ENCODE results near the gene PLD5. TPM values are rescaled to one million over a fixed set of nuclear protein-coding genes. Genes with fewer than 3 reads are reported as not detected.
A peak's percentile ranks its signal among the peaks of the same experiment; 100 is the strongest.

Gene PLD5
- total and polyA plus RNA-seq, 7 donors, result 0.03 to 0.92 (median 0.22) TPM; not detected in 4

DNA sequence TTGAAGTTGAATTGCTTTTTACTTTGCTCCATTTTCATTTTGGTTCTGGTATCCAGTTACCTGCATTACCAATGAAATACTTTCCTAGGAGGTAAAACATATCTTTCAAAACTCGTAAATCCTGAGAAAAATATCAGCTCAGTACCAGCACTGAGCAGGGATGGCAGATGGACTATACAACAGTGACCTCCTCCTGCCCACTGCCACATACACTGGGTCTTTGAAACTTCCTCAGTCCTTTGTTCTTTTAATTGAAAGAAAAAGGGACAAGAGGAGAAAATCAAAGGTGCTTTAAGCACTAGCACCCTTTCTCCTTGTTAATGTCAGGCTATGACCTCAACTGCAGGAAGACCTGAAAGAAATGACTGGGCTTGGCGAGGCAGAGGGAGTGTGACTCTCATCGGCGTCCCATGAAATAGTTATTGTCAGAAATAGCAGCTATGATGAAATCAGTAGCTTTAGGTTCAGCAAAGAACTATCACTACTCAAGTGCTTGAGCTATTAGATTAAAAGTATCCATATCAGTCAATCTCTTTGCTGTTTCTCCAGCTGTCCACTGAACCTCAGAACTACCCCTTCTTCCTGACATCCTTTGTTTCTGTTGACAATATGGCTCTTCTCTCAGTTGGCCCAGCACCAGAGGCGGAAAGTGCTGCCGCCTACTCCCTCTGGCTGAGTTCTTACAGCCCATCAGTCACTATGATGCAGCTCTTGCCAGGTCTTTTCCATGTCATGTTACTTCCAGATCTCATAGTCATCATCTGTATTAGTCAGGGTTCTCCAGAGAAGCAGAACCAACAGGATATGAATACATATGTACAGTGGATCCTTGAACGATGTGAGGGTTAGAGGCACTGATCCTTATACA is 318.6 kb downstream of the PLD5 start:
- WGBS, 3 donors, result 51 to 62% (median 58%) methylated on average over 7 of the region's 7 CpGs

GRCh38 chr1:242203262-242203661 is 321.2 kb downstream of the PLD5 start:
- no peaks in the 10 kb centered on the region for H3K4me1 ChIP-seq
- no peaks in the 10 kb centered on the region for H3K36me3 ChIP-seq (ENCODE audit: insufficient read depth in 1 of 2, low read depth in 1 of 2)
- H3K27ac ChIP-seq, result no peak overlapping the region
- TF ChIP-seq CTCF (IDR thresholded peaks at IDR 0.05), result no peak
- 62 to 70% (median 68%) methylated on average over 6 of the region's 6 CpGs for WGBS, 3 donors
- H3K9me3 ChIP-seq, result no peaks in the 10 kb centered on the region
- ATAC-seq (no peak), DNase-seq (no peak)
- no peaks in the 10 kb centered on the region for H3K27me3 ChIP-seq (ENCODE audit: insufficient read depth in 3 of 3, low read length in 2 of 3)
- intact Hi-C loops (cut with DNase I), result no loop called here
- no peak overlapping the region for H3K4me3 ChIP-seq

More for the DNA sequence above, 318.6 kb downstream of the PLD5 start:
- no peaks in the 10 kb centered on the region for H3K9me3 ChIP-seq
- no peaks in the 10 kb centered on the region for H3K4me1 ChIP-seq
- no peaks in the 10 kb centered on the region for H3K27me3 ChIP-seq (ENCODE audit: insufficient read depth in 3 of 3, low read length in 2 of 3)
- intact Hi-C loops (cut with DNase I), result no loop called here
- H3K36me3 ChIP-seq (ENCODE audit: insufficient read depth in 1 of 2, low read depth in 1 of 2), result no peaks in the 10 kb centered on the region
- H3K27ac ChIP-seq, result no peak overlapping the region
- peak in 1 of 4 donors; percentile 30 for ATAC-seq
- H3K4me3 ChIP-seq, result no peak overlapping the region
- DNase-seq, result no peak
- no peak for TF ChIP-seq CTCF (IDR thresholded peaks at IDR 0.05)

GRCh38 chr1:242201090-242201489 is 323.4 kb downstream of the PLD5 start:
- Histone ChIP-seq H3K36me3 (ENCODE audit: insufficient read depth in 1 of 2, low read depth in 1 of 2) (no peaks in the 10 kb centered on the region), H3K27ac (no peak overlapping the region), H3K4me3 (no peak overlapping the region), H3K9me3 (no peaks in the 10 kb centered on the region), H3K27me3 (ENCODE audit: insufficient read depth in 3 of 3, low read length in 2 of 3) (no peaks in the 10 kb centered on the region), H3K4me1 (no peaks in the 10 kb centered on the region)
- ATAC-seq (no peak), DNase-seq (no peak)
- no peak for TF ChIP-seq CTCF (IDR thresholded peaks at IDR 0.05)
- intact Hi-C loops (cut with DNase I), result no loop called here
- WGBS, 3 donors, result 77 to 84% (median 81%) methylated on average over 2 of the region's 2 CpGs

GRCh38 chr1:242199776-242200458 is 324.6 kb downstream of the PLD5 start:
- H3K27me3 ChIP-seq (ENCODE audit: insufficient read depth in 3 of 3, low read length in 2 of 3), result no peaks in the 10 kb centered on the region
- no peaks in the 10 kb centered on the region for H3K4me1 ChIP-seq
- H3K27ac ChIP-seq, result no peak overlapping the region
- DNase-seq (no peak), ATAC-seq (no peak)
- no peak overlapping the region for H3K4me3 ChIP-seq
- intact Hi-C loops (cut with DNase I), result no loop called here
- H3K9me3 ChIP-seq, result no peaks in the 10 kb centered on the region
- no peaks in the 10 kb centered on the region for H3K36me3 ChIP-seq (ENCODE audit: insufficient read depth in 1 of 2, low read depth in 1 of 2)
- no peak for TF ChIP-seq CTCF (IDR thresholded peaks at IDR 0.05)
- WGBS, 3 donors, result 77 to 80% (median 80%) methylated on average over 8 of the region's 8 CpGs
